Endodermal cell (in vitro differentiated cells): Measurements from ENCODE around the gene DYNC1I1. TPM values are rescaled to one million over a fixed set of nuclear protein-coding genes. Genes with fewer than 3 reads are reported as not detected.

ENCODE experiments used
- DNase-seq: peaks from one replicate; pipeline ENCODE4 v3.0.0-alpha.2; 2017
- H3K27ac ChIP-seq: 2 replicates; pipeline ENCODE4 v1.5.1; 2013; ENCODE audit warnings: mild to moderate bottlenecking, low read depth, low read length, moderate library complexity
- H3K27me3 ChIP-seq: 2 replicates; pipeline ENCODE4 v1.6.1; 2013; ENCODE audit warnings: mild to moderate bottlenecking, low read length, moderate library complexity; ENCODE audit not compliant: insufficient read depth, control insufficient read depth, poor library complexity, severe bottlenecking
- H3K36me3 ChIP-seq: 2 replicates; pipeline ENCODE4 v1.7.0; 2013; ENCODE audit warnings: mild to moderate bottlenecking, low read length, moderate library complexity; ENCODE audit not compliant: control insufficient read depth, insufficient read depth
- H3K4me1 ChIP-seq: one replicate; pipeline ENCODE4 v1.7.0; 2013; ENCODE audit warnings: low read length; ENCODE audit not compliant: control insufficient read depth, insufficient read depth
- H3K4me3 ChIP-seq: 2 replicates; pipeline ENCODE4 v1.5.1; 2013; ENCODE audit warnings: mild to moderate bottlenecking, low read length, moderate library complexity
- H3K9ac ChIP-seq: 2 replicates; pipeline ENCODE4 v1.6.1; 2013; ENCODE audit warnings: mild to moderate bottlenecking, low read length, moderate library complexity; ENCODE audit not compliant: poor library complexity, severe bottlenecking; ENCODE audit errors: extremely low read depth
- H3K9me3 ChIP-seq: 2 replicates; pipeline ENCODE4 v1.6.1; 2013; ENCODE audit warnings: mild to moderate bottlenecking, low read length, moderate library complexity; ENCODE audit not compliant: control insufficient read depth
- H3K27ac Mint-ChIP-seq: 2 replicates; pipeline ENCODE4 v1.8.0; 2020; ENCODE audit warnings: mixed read lengths
- H3K27me3 Mint-ChIP-seq: 2 replicates; pipeline ENCODE4 v1.8.0; 2021; ENCODE audit warnings: mild to moderate bottlenecking, mixed read lengths; ENCODE audit not compliant: insufficient read depth
- H3K36me3 Mint-ChIP-seq: 2 replicates; pipeline ENCODE4 v1.8.0; 2020; ENCODE audit warnings: low read depth, mixed read lengths
- H3K4me1 Mint-ChIP-seq: 2 replicates; pipeline ENCODE4 v1.8.0; 2020; ENCODE audit warnings: mixed read lengths
- H3K4me3 Mint-ChIP-seq: 2 replicates; pipeline ENCODE4 v1.8.0; 2020; ENCODE audit warnings: mild to moderate bottlenecking, moderate library complexity, mixed read lengths
- H3K9me3 Mint-ChIP-seq: 2 replicates; pipeline ENCODE4 v1.8.0; 2020; ENCODE audit warnings: mild to moderate bottlenecking, mixed read lengths
- CTCF ChIP-seq: fragments of 200-600 bp; sonication (generic); conservative IDR thresholded peaks from 2 replicates; pipeline ENCODE4 v1.5.0; 2021; ENCODE audit warnings: antibody characterized with exemption, mild to moderate bottlenecking
- WGBS, 2 experiments: methylation state at CpG; one replicate each; pipeline versions ENCODE4 v1.1.5 to v1.1.7; 2013; ENCODE audit warnings: missing lambda C conversion rate in 2 of 2, mixed read lengths in 1 of 2; ENCODE audit not compliant: insufficient coverage in 1 of 2, insufficient read length in 1 of 2; 5-methylcytosine and 5-hydroxymethylcytosine counted together
- total RNA-seq, 2 donors: library from RNA; stranded (reverse); fragmentation: NEBNext Ultra II Directional in 1 of 2; extraction: Animal tissue kit (Norgen Biotek cat#: 25700) in 1 of 2; gene quantifications; 2 replicates in 1 of 2; 3 replicates in 1 of 2; pipeline ENCODE4 v1.2.1, GENCODE V29; 2021

Gene DYNC1I1
- total RNA-seq, 2 donors from 2014 or later, result 6.5 to 7.2 TPM

DNA sequence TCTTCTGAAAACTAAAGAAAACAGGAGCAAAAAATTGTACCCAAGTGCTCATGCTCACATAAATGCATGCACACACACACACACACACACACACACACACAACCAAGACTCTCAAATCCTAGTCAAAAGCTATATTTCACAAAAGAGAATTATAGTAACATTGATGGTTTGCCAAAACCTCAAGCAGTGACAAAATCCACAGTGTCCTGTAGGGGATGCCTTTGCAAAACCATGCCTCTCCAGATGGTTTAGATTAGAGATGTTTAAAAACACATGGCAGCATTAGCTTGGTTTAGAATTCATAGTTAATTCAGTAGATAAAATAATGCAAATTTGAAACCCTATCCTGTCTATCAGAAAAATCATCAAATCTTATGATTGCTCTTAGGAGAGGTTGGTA, 232.2 kb downstream of the DYNC1I1 start:
- no peak overlapping the region for H3K27ac Mint-ChIP-seq
- no peaks in the 10 kb centered on the region for H3K36me3 ChIP-seq
- DNase-seq, result no peak
- H3K9me3 Mint-ChIP-seq, result no peaks in the 10 kb centered on the region
- H3K4me1 Mint-ChIP-seq, result no peaks in the 10 kb centered on the region
- no peaks in the 10 kb centered on the region for H3K36me3 Mint-ChIP-seq
- no peak overlapping the region for H3K9ac ChIP-seq
- TF ChIP-seq CTCF, result peak; percentile 54
- H3K9me3 ChIP-seq, result no peaks in the 10 kb centered on the region
- H3K4me1 ChIP-seq, result no peaks in the 10 kb centered on the region
- H3K4me3 ChIP-seq, result no peak overlapping the region
- no peak overlapping the region for H3K4me3 Mint-ChIP-seq
- no peak overlapping the region for H3K27ac ChIP-seq
- no peaks in the 10 kb centered on the region for H3K27me3 ChIP-seq
- peaks cover 13% of the 10 kb centered on the region for H3K27me3 Mint-ChIP-seq

DNA sequence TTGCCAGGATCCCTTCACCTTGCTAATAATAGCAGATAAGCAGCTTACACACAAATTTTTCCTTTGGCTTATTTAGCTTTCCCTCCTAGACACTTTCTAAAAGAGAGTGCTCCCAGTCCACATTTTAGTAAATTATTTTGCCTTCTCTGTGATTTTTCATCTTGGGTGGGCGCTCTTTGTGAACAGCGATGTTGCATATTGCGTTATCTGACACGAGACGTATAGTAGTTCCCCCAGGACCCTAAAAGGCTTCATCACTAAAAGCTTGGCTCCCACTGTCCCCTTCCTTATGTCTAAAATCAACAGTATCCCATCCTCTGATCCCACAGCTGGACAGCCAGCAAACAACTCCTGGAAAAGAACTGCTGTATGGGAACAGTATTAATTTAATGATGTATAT, 232.9 kb downstream of the DYNC1I1 start:
- H3K27me3 Mint-ChIP-seq, result peaks cover 8% of the 10 kb centered on the region
- WGBS, 2 experiments, result 96 to 98% methylated on average over 5 of the region's 5 CpGs

GRCh38 chr7:96009148-96009547, 236.8 kb downstream of the DYNC1I1 start:
- Mint-ChIP-seq H3K4me3 (no peak overlapping the region), H3K4me1 (peaks cover 9% of the 10 kb centered on the region), H3K27me3 (no peaks in the 10 kb centered on the region), H3K27ac (no peak overlapping the region), H3K36me3 (no peaks in the 10 kb centered on the region), H3K9me3 (no peaks in the 10 kb centered on the region)
- H3K4me3 ChIP-seq, result no peak overlapping the region
- DNase-seq, result no peak
- H3K36me3 ChIP-seq, result no peaks in the 10 kb centered on the region
- H3K9me3 ChIP-seq, result no peaks in the 10 kb centered on the region
- WGBS, 2 experiments, result 73 to 89% methylated on average over 2 of the region's 2 CpGs
- TF ChIP-seq CTCF, result no peak
- H3K27ac ChIP-seq, result no peak overlapping the region
- no peak overlapping the region for H3K9ac ChIP-seq
- H3K27me3 ChIP-seq, result no peaks in the 10 kb centered on the region
- H3K4me1 ChIP-seq, result no peaks in the 10 kb centered on the region

More for the DNA sequence above, 232.9 kb downstream of the DYNC1I1 start:
- no peak overlapping the region for H3K27ac Mint-ChIP-seq
- H3K4me1 Mint-ChIP-seq, result no peaks in the 10 kb centered on the region
- Histone ChIP-seq H3K9me3 (no peaks in the 10 kb centered on the region), H3K27ac (no peak overlapping the region), H3K36me3 (no peaks in the 10 kb centered on the region), H3K4me1 (no peaks in the 10 kb centered on the region), H3K9ac (no peak overlapping the region), H3K4me3 (no peak overlapping the region), H3K27me3 (no peaks in the 10 kb centered on the region)
- DNase-seq, result no peak
- no peak overlapping the region for H3K4me3 Mint-ChIP-seq
- H3K36me3 Mint-ChIP-seq, result no peaks in the 10 kb centered on the region
- no peaks in the 10 kb centered on the region for H3K9me3 Mint-ChIP-seq
- TF ChIP-seq CTCF, result no peak
